GM18519 (cell line): ENCODE results near the gene GNB1L.

Source experiments
- ATAC-seq: cut with Tn5 transposase; IDR thresholded peaks from one replicate; pipeline ENCODE4 v1.9.1; 2021; ENCODE audit warnings: mild to moderate bottlenecking, moderate library complexity; ENCODE audit not compliant: unreplicated experiment, low FRiP score

GNB1L gene

GRCh38 chr22:19877626-19878339 lies 23.1 kb upstream of the GNB1L start:
- ATAC-seq = no peak

- no peak for ATAC-seq
These were observed 22.4 kb upstream of the GNB1L start for GRCh38 chr22:19876941-19877625.

- ATAC-seq = no peak
These were observed 21.8 kb upstream of the GNB1L start for GRCh38 chr22:19876314-19876940.

- ATAC-seq = no peak
These were observed 21.0 kb upstream of the GNB1L start for GRCh38 chr22:19875531-19876313.

- no peak for ATAC-seq
These were observed 20.4 kb upstream of the GNB1L start for GRCh38 chr22:19875061-19875530.

- ATAC-seq = no peak
These were observed 19.8 kb upstream of the GNB1L start for GRCh38 chr22:19874307-19875060.

- no peak for ATAC-seq
These were observed 19.3 kb upstream of the GNB1L start for GRCh38 chr22:19873960-19874306.

- ATAC-seq = no peak
These were observed 18.7 kb upstream of the GNB1L start for GRCh38 chr22:19873138-19873959.

- no peak for ATAC-seq
These were observed 18.1 kb upstream of the GNB1L start for GRCh38 chr22:19872779-19873137.

- ATAC-seq = no peak
These were observed 17.4 kb upstream of the GNB1L start for GRCh38 chr22:19871845-19872778.

- no peak for ATAC-seq
These were observed 16.6 kb upstream of the GNB1L start for GRCh38 chr22:19871023-19871844.

GRCh38 chr22:19870153-19871022 lies 15.7 kb upstream of the GNB1L start:
- no peak for ATAC-seq

GRCh38 chr22:19869497-19870152 lies 15.0 kb upstream of the GNB1L start:
- ATAC-seq = no peak

GRCh38 chr22:19868773-19869471 lies 14.2 kb upstream of the GNB1L start:
- no peak for ATAC-seq

- no peak for ATAC-seq
These were observed 13.7 kb upstream of the GNB1L start for GRCh38 chr22:19868333-19868732.
